SW 1271 (cell line): ENCODE measurements around the gene CSNK1A1L.
"Not testable (repeated sequence)": the region's sequence is repeated elsewhere in the genome, so short reads cannot be mapped to it uniquely, and the experiment has no call there.

Experiments used
- DNase-seq, 2 experiments: peaks; one replicate each; lab custom pipeline; 2025; lab: John Stamatoyannopoulos, UW

The CSNK1A1L gene

DNA sequence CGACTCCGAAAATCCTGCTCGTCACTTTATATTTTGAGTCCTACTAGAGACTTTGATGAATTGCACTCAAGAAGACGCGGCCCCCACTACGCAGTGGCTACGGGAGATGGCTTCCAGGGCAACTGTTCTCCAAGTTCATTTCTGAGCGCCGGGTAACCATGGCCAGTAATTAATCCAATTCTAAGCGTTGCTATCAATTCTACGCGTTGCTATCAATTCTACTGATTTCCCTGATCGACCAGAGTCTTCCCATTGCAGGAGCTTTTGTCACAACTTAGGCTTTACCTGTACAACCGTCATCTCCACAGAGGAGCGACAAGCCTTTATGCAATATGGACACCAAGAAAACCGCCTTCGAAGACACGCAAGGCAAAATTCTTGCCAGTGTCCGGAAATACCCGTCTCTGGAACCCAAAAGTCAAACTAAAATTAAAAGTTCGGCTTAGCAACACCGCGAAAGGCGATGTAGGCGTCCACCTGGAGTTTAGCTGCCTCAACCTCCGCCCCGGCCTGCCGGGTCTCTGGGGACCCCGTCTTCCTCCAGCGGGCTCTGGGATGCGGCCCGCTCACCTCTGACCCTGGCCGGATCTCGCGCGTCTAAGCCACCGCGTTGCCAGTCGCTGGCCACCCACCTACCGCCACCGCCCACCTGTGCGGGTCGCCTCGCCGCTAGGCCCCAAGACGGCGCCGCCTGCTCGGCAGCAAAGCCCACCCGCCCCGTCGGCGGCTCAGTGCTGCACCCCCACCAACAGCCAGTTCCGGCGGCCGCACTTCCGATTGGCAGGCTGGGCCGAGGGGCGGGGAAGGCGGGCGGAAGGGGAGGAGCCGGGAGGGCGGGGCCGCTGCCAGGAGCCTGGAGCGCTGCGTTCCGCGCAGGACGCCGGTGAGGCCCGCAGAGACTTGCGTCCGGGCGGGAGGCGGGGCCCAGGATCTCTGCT is 46.3 kb downstream of the CSNK1A1L start, which contains the start of gene SUPT20H:
Gene SUPT20H, minus strand, starts transcription at position 779 of the 938 bp plus-strand sequence. CDS start 8,198 bp downstream, outside the sequence.
- DNase-seq: peak; percentile 64 to 84

DNA sequence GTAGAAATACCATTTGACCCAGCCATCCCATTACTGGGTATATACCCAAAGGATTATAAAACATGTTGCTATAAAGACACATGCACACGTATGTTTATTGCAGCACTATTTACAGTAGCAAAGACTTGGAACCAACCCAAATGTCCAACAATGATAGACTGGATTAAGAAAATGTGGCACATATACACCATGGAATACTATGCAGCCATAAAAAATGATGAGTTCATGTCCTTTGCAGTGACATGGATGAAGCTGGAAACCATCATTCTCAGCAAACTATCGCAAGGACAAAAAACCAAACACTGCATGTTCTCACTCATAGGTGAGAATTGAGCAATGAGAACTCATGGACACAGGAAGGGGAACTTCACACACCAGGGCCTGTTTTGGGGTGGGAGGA is 49.2 kb downstream of the CSNK1A1L start:
- not testable (repeated sequence) for DNase-seq
